ENCODE measurements around the gene NTRK3. TPM values are rescaled to one million over a fixed set of nuclear protein-coding genes. Genes with fewer than 3 reads are reported as not detected.

Gene NTRK3
- total and polyA plus RNA-seq, 4 donors = 0.21 to 2.9 (median 0.32) TPM

GRCh38 chr15:88209111-88209510 lies 47.4 kb downstream of the NTRK3 start:
- H3K27ac ChIP-seq (ENCODE audit: low read depth in 1 of 2, low read length in 2 of 2) = no peak overlapping the region
- no peaks in the 10 kb centered on the region for H3K36me3 ChIP-seq (ENCODE audit: control insufficient read depth in 4 of 4, insufficient read depth in 3 of 4, low read depth in 1 of 4, low read length in 3 of 4)
- H3K9me3 ChIP-seq (ENCODE audit: control insufficient read depth in 4 of 4, low read length in 3 of 4) = no peaks in the 10 kb centered on the region
- no peak overlapping the region for H3K4me3 ChIP-seq (ENCODE audit: low read depth in 1 of 3, low read length in 3 of 3)
- no peak for DNase-seq (ENCODE audit: low spot score)
- WGBS = 46% methylated on average over 5 of the region's 5 CpGs
- no peak overlapping the region for H3K9ac ChIP-seq (ENCODE audit: low read depth in 1 of 2, low read length in 2 of 2)
- no peaks in the 10 kb centered on the region for H3K27me3 ChIP-seq (ENCODE audit: control insufficient read depth in 4 of 4, insufficient read depth in 4 of 4, low read length in 3 of 4)
- no peak for TF ChIP-seq SP1 (IDR thresholded peaks at IDR 0.05)
- no peak for TF ChIP-seq MAX (IDR thresholded peaks at IDR 0.05)
- no peak for TF ChIP-seq TAF1 (conservative IDR thresholded peaks at IDR 0.05)
- no peak for TF ChIP-seq RAD21 (IDR thresholded peaks at IDR 0.05)
- no peak for TF ChIP-seq ZBTB33 (IDR thresholded peaks at IDR 0.05)
- TF ChIP-seq ATF3 (IDR thresholded peaks at IDR 0.05) = no peak
- H3K4me1 ChIP-seq (ENCODE audit: control insufficient read depth in 4 of 4, insufficient read depth in 4 of 4, low read length in 3 of 4) = no peaks in the 10 kb centered on the region

- TF ChIP-seq TAF1 (conservative IDR thresholded peaks at IDR 0.05) (no peak), YY1 (IDR thresholded peaks at IDR 0.05) (no peak), ATF3 (IDR thresholded peaks at IDR 0.05) (no peak), FOXA2 (IDR thresholded peaks at IDR 0.05) (no peak), ZBTB33 (IDR thresholded peaks at IDR 0.05) (no peak), NR2F2 (IDR thresholded peaks at IDR 0.05) (no peak)
Measured at GRCh38 chr15:88208396-88208795, 48.1 kb downstream of the NTRK3 start.

GRCh38 chr15:88207565-88207964 lies 49.0 kb downstream of the NTRK3 start:
- Histone ChIP-seq H3K4me3 (ENCODE audit: low read depth in 1 of 3, low read length in 3 of 3) (no peak overlapping the region), H3K27me3 (ENCODE audit: control insufficient read depth in 4 of 4, insufficient read depth in 4 of 4, low read length in 3 of 4) (no peaks in the 10 kb centered on the region), H3K9me3 (ENCODE audit: control insufficient read depth in 4 of 4, low read length in 3 of 4) (no peaks in the 10 kb centered on the region), H3K9ac (ENCODE audit: low read depth in 1 of 2, low read length in 2 of 2) (no peak overlapping the region), H3K4me1 (ENCODE audit: control insufficient read depth in 4 of 4, insufficient read depth in 4 of 4, low read length in 3 of 4) (no peaks in the 10 kb centered on the region), H3K27ac (ENCODE audit: low read depth in 1 of 2, low read length in 2 of 2) (no peak overlapping the region), H3K36me3 (ENCODE audit: control insufficient read depth in 4 of 4, insufficient read depth in 3 of 4, low read depth in 1 of 4, low read length in 3 of 4) (no peaks in the 10 kb centered on the region)
- 66% methylated on average over 2 of the region's 2 CpGs for WGBS
- no peak for DNase-seq (ENCODE audit: low spot score)
- TF ChIP-seq TAF1 (conservative IDR thresholded peaks at IDR 0.05) (no peak), HNF4G (IDR thresholded peaks at IDR 0.05) (no peak), YY1 (IDR thresholded peaks at IDR 0.05) (no peak), NR2F2 (IDR thresholded peaks at IDR 0.05) (no peak), RAD21 (IDR thresholded peaks at IDR 0.05) (no peak), EGR1 (IDR thresholded peaks at IDR 0.05; ENCODE audit: low read depth in 2 of 2) (no peak), GABPA (IDR thresholded peaks at IDR 0.05 in 1 of 2, conservative IDR thresholded peaks at IDR 0.05 in 1 of 2) (no peak), ATF3 (IDR thresholded peaks at IDR 0.05) (no peak), JUND (IDR thresholded peaks at IDR 0.05) (no peak), FOXA1 (IDR thresholded peaks at IDR 0.05) (no peak), RXRA (IDR thresholded peaks at IDR 0.05) (no peak), ZBTB33 (IDR thresholded peaks at IDR 0.05) (no peak), REST (IDR thresholded peaks at IDR 0.05) (no peak)

More at GRCh38 chr15:88208396-88208795, 48.1 kb downstream of the NTRK3 start:
- Histone ChIP-seq H3K36me3 (ENCODE audit: control insufficient read depth in 4 of 4, insufficient read depth in 3 of 4, low read depth in 1 of 4, low read length in 3 of 4) (no peaks in the 10 kb centered on the region), H3K27ac (ENCODE audit: low read depth in 1 of 2, low read length in 2 of 2) (no peak overlapping the region), H3K9ac (ENCODE audit: low read depth in 1 of 2, low read length in 2 of 2) (no peak overlapping the region), H3K9me3 (ENCODE audit: control insufficient read depth in 4 of 4, low read length in 3 of 4) (no peaks in the 10 kb centered on the region), H3K4me3 (ENCODE audit: low read depth in 1 of 3, low read length in 3 of 3) (no peak overlapping the region), H3K4me1 (ENCODE audit: control insufficient read depth in 4 of 4, insufficient read depth in 4 of 4, low read length in 3 of 4) (no peaks in the 10 kb centered on the region), H3K27me3 (ENCODE audit: control insufficient read depth in 4 of 4, insufficient read depth in 4 of 4, low read length in 3 of 4) (no peaks in the 10 kb centered on the region)
- DNase-seq (ENCODE audit: low spot score) = no peak
- WGBS = 49% methylated on average over 2 of the region's 2 CpGs
